GM13977 (cell line): ENCODE data around the gene ANXA4.

Experiments used
- DNase-seq: peaks from one replicate; pipeline ENCODE4 v3.0.0; 2012; ENCODE audit warnings: low spot score
- CTCF ChIP-seq: IDR thresholded peaks from 2 replicates; pipeline ENCODE4 v1.5.1; 2012; ENCODE audit warnings: mild to moderate bottlenecking, control low read depth; ENCODE audit not compliant: insufficient read depth; ENCODE audit errors: extremely low read depth, missing control alignments
- in situ Hi-C: fragments of 300-500 bp; cut with MboI; formaldehyde crosslinking; loops from one replicate; pipeline ENCODE4 v1.12.0; 2022; ENCODE audit warnings: low sequenced_read_pairs, low pct_unique_long_range_greater_than_20kb, mixed read lengths, inconsistent platforms; ENCODE audit not compliant: unreplicated experiment

ANXA4 gene

GRCh38 chr2:69781321-69782248 lies 39.7 kb downstream of the ANXA4 start:
- TF ChIP-seq CTCF, result no peak
- DNase-seq, result no peak
- in situ Hi-C loops, result no loop called here

GRCh38 chr2:69784228-69784627 lies 42.3 kb downstream of the ANXA4 start:
- no peak for DNase-seq
- TF ChIP-seq CTCF, result no peak
- in situ Hi-C loops, result no loop called here

- DNase-seq, result no peak
- TF ChIP-seq CTCF, result no peak
- in situ Hi-C loops, result no loop called here
These were observed 43.4 kb downstream of the ANXA4 start for GRCh38 chr2:69785358-69785757.

- TF ChIP-seq CTCF, result no peak
- in situ Hi-C loops, result no loop called here
- no peak for DNase-seq
These were observed 44.2 kb downstream of the ANXA4 start for GRCh38 chr2:69786052-69786560.

- no peak for DNase-seq
- TF ChIP-seq CTCF, result no peak
- in situ Hi-C loops, result no loop called here
These were observed 47.3 kb downstream of the ANXA4 start for GRCh38 chr2:69789175-69789721.

- DNase-seq, result no peak
- in situ Hi-C loops, result no loop called here
- TF ChIP-seq CTCF, result no peak
These were observed 48.1 kb downstream of the ANXA4 start for GRCh38 chr2:69789772-69790600.
